ENCODE measurements around the gene ARAP3. TPM values are rescaled to one million over a fixed set of nuclear protein-coding genes. Genes with fewer than 3 reads are reported as not detected.

The ARAP3 gene
- total RNA-seq, 1 donor from 2014 or later, result 8.6 TPM

DNA sequence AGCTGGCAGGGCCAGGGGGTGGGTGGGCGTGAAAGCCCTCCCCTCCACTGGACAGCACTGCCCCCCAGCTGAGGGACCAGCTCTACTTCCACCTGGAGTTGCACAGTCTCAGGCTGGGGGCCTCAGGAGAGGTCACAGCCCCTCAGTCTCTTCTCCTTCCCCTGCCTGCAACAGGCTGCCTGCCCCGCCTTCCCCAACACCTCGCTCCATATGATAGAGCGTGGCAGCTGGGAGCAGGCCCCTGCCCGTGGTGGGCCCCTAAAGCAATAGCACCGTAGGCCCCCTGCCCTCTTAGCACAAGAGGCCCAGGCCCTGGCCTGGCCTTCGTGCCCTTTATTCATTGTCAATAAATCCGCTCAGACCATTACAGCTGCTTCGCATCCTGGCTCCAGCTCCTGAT is 41.3 kb downstream of the ARAP3 start:
- DNase-seq, result no peak
- Mint-ChIP-seq H3K27ac (ENCODE audit: unreplicated experiment) (no peak overlapping the region), H3K9me3 (ENCODE audit: unreplicated experiment) (no peaks in the 10 kb centered on the region), H3K36me3 (ENCODE audit: unreplicated experiment) (no peaks in the 10 kb centered on the region), H3K4me3 (ENCODE audit: unreplicated experiment) (no peak overlapping the region), H3K27me3 (ENCODE audit: unreplicated experiment) (peaks cover 8% of the 10 kb centered on the region), H3K4me1 (ENCODE audit: low read depth, unreplicated experiment) (peaks cover 6% of the 10 kb centered on the region)
- TF ChIP-seq, protein P1, sequence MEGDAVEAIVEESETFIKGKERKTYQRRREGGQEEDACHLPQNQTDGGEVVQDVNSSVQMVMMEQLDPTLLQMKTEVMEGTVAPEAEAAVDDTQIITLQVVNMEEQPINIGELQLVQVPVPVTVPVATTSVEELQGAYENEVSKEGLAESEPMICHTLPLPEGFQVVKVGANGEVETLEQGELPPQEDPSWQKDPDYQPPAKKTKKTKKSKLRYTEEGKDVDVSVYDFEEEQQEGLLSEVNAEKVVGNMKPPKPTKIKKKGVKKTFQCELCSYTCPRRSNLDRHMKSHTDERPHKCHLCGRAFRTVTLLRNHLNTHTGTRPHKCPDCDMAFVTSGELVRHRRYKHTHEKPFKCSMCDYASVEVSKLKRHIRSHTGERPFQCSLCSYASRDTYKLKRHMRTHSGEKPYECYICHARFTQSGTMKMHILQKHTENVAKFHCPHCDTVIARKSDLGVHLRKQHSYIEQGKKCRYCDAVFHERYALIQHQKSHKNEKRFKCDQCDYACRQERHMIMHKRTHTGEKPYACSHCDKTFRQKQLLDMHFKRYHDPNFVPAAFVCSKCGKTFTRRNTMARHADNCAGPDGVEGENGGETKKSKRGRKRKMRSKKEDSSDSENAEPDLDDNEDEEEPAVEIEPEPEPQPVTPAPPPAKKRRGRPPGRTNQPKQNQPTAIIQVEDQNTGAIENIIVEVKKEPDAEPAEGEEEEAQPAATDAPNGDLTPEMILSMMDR (IDR thresholded peaks at IDR 0.05; ENCODE audit: partially characterized antibody, unreplicated experiment), result no peak

DNA sequence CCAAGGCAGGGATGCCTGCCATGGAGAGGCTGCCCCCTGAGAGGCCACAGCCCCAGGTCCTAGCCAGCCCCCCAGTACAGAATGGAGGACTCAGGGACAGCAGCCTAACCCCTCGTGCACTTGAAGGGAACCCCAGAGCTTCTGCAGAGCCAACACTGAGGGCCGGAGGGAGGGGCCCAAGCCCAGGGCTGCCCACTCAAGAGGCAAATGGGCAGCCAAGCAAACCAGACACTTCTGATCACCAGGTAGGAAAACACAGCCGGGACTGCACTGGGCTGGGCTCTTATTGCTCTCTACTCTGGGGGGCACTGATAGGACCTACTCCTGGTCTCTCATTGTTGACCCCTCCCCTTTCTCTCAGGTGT is 42.0 kb downstream of the ARAP3 start:
- no peak overlapping the region for H3K4me3 Mint-ChIP-seq (ENCODE audit: unreplicated experiment)
- DNase-seq, result no peak
- H3K9me3 Mint-ChIP-seq (ENCODE audit: unreplicated experiment), result no peaks in the 10 kb centered on the region
- TF ChIP-seq, protein P1 (IDR thresholded peaks at IDR 0.05; ENCODE audit: partially characterized antibody, unreplicated experiment), result no peak
- H3K27me3 Mint-ChIP-seq (ENCODE audit: unreplicated experiment), result peaks cover 8% of the 10 kb centered on the region
- H3K36me3 Mint-ChIP-seq (ENCODE audit: unreplicated experiment), result no peaks in the 10 kb centered on the region
- H3K27ac Mint-ChIP-seq (ENCODE audit: unreplicated experiment), result no peak overlapping the region
- H3K4me1 Mint-ChIP-seq (ENCODE audit: low read depth, unreplicated experiment), result peaks cover 11% of the 10 kb centered on the region

DNA sequence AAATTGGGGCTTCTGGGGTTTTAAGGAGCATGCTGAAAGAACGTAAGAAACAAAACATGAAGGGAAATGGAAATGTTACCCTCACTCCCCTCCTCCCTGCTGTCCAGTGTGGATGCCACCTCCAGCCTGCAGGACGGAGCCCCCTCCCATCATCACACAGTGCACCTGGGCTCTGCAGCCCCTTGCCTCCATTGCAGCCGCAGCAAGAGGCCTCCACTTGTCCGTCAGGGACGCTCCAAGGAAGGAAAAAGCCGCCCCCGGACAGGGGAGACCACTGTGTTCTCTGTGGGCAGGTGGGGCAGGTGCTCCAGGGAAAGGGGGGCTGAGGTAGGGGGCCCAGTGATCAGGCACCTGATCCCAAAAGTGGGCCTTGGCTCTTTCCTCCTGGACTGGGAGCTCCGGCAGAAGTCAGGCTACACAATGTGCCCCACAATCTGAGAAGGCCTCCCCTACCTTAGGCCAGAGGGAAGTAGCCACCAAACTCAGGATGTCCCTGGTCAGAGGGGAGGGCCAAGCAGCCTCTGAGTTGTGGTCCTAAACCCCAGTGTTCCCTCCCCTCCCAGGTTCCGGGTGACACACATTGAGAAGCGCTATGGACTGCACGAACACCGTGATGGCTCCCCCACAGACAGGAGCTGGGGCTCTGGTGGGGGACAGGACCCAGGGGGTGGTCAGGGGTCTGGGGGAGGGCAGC is 42.5 kb downstream of the ARAP3 start:
- Mint-ChIP-seq H3K9me3 (ENCODE audit: unreplicated experiment) (no peaks in the 10 kb centered on the region), H3K4me3 (ENCODE audit: unreplicated experiment) (no peak overlapping the region), H3K27me3 (ENCODE audit: unreplicated experiment) (peaks cover 6% of the 10 kb centered on the region), H3K36me3 (ENCODE audit: unreplicated experiment) (no peaks in the 10 kb centered on the region), H3K4me1 (ENCODE audit: low read depth, unreplicated experiment) (peaks cover 11% of the 10 kb centered on the region), H3K27ac (ENCODE audit: unreplicated experiment) (no peak overlapping the region)
- TF ChIP-seq, protein P1 (IDR thresholded peaks at IDR 0.05; ENCODE audit: partially characterized antibody, unreplicated experiment), result no peak
- DNase-seq, result no peak

DNA sequence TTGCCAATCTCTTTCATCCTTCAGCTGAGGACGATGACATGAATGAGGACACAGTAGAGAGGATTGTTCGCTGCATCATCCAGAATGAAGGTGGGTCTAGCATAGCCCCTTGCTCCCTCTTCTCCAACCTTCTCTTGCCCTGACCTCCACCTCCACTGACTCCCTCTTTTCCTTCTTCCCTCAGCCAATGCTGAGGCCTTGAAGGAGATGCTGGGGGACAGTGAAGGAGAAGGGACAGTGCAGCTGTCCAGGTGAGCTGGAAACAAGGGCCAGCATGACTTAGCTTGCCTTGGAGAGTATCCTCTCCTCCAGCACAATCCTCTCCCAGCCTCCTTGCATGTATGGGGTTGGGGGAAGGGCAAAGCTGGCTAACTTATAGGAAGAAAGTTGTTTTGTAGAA is 43.3 kb downstream of the ARAP3 start:
- Mint-ChIP-seq H3K27ac (ENCODE audit: unreplicated experiment) (no peak overlapping the region), H3K36me3 (ENCODE audit: unreplicated experiment) (no peaks in the 10 kb centered on the region), H3K4me1 (ENCODE audit: low read depth, unreplicated experiment) (peaks cover 11% of the 10 kb centered on the region), H3K27me3 (ENCODE audit: unreplicated experiment) (peaks cover 5% of the 10 kb centered on the region), H3K9me3 (ENCODE audit: unreplicated experiment) (no peaks in the 10 kb centered on the region), H3K4me3 (ENCODE audit: unreplicated experiment) (peak overlapping the region; percentile 79)
- DNase-seq, result no peak
- TF ChIP-seq, protein P1 (IDR thresholded peaks at IDR 0.05; ENCODE audit: partially characterized antibody, unreplicated experiment), result no peak

DNA sequence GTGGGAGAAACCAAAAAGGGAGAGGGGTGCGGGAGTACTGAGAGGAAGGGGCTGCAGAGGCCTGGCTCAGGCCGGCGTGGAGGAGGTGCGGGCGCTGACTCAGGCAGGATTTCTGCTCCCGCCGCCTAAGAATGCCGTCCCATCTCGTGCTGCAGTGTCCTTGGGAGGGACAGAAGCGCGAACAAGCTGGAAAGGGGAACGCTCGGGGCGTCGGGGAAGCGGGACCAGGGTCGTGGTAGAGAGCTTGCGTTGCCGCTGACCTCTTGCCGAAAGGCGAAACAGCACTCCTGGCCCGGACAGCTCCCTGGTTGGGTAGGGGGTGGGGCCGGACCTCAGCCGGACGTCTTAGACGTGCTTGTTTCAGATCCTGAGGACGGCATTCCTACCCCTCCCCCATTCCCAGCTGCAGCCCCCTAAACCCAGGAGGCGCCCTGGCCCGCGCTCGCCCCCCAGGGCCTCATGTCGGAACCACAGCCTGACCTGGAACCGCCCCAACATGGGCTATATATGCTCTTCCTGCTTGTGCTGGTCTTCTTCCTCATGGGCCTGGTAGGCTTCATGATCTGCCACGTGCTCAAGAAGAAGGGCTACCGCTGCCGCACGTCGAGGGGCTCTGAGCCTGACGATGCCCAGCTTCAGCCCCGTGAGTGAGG is 44.1 kb downstream of the ARAP3 start:
- Mint-ChIP-seq H3K27me3 (ENCODE audit: unreplicated experiment) (peaks cover 5% of the 10 kb centered on the region), H3K27ac (ENCODE audit: unreplicated experiment) (no peak overlapping the region)
- DNase-seq, result peak; percentile 69

More for the DNA sequence above, 44.1 kb downstream of the ARAP3 start:
- H3K9me3 Mint-ChIP-seq (ENCODE audit: unreplicated experiment), result no peaks in the 10 kb centered on the region
- peaks cover 11% of the 10 kb centered on the region for H3K4me1 Mint-ChIP-seq (ENCODE audit: low read depth, unreplicated experiment)
- TF ChIP-seq, protein P1 (IDR thresholded peaks at IDR 0.05; ENCODE audit: partially characterized antibody, unreplicated experiment), result peak; percentile 58
- H3K4me3 Mint-ChIP-seq (ENCODE audit: unreplicated experiment), result peak overlapping the region; percentile 79
- H3K36me3 Mint-ChIP-seq (ENCODE audit: unreplicated experiment), result no peaks in the 10 kb centered on the region

All from glutamatergic neuron (in vitro differentiated cells).